HAP-1 (cell line): ENCODE data around the gene KISS1R.

Experiments used
- DNase-seq, 2 experiments: peaks; one replicate each; pipeline ENCODE4 v3.0.0-alpha.2; 2016 to 2020; ENCODE audit warnings: low spot score in 2 of 2
- H3K27me3 ChIP-seq: fragments of 250-450 bp; sonication (Bioruptor Pico); 2 replicates; pipeline ENCODE4 v1.5.1; 2020; ENCODE audit warnings: low read depth, mild to moderate bottlenecking, moderate library complexity
- H3K36me3 ChIP-seq: fragments of 250-450 bp; sonication (Bioruptor Pico); replicated peaks from 2 replicates; pipeline ENCODE4 v1.5.1; 2020; ENCODE audit warnings: mild to moderate bottlenecking
- H3K4me1 ChIP-seq: fragments of 250-450 bp; sonication (Bioruptor Pico); 2 replicates; pipeline ENCODE4 v1.5.1; 2020; ENCODE audit warnings: mild to moderate bottlenecking
- H3K4me3 ChIP-seq: fragments of 250-450 bp; sonication (Bioruptor Pico); 2 replicates; pipeline ENCODE4 v1.5.1; 2020; ENCODE audit warnings: mild to moderate bottlenecking, moderate library complexity
- H3K9me3 ChIP-seq: fragments of 250-450 bp; sonication (Bioruptor Pico); 2 replicates; pipeline ENCODE4 v1.5.1; 2020; ENCODE audit warnings: mild to moderate bottlenecking, moderate library complexity
- in situ Hi-C: fragments of 300-500 bp; cut with MboI; formaldehyde crosslinking; loops from 3 replicates; pipeline ENCODE4 v1.14.3; 2020; ENCODE audit warnings: low sequenced_read_pairs, inconsistent platforms, mixed read lengths

KISS1R gene

DNA sequence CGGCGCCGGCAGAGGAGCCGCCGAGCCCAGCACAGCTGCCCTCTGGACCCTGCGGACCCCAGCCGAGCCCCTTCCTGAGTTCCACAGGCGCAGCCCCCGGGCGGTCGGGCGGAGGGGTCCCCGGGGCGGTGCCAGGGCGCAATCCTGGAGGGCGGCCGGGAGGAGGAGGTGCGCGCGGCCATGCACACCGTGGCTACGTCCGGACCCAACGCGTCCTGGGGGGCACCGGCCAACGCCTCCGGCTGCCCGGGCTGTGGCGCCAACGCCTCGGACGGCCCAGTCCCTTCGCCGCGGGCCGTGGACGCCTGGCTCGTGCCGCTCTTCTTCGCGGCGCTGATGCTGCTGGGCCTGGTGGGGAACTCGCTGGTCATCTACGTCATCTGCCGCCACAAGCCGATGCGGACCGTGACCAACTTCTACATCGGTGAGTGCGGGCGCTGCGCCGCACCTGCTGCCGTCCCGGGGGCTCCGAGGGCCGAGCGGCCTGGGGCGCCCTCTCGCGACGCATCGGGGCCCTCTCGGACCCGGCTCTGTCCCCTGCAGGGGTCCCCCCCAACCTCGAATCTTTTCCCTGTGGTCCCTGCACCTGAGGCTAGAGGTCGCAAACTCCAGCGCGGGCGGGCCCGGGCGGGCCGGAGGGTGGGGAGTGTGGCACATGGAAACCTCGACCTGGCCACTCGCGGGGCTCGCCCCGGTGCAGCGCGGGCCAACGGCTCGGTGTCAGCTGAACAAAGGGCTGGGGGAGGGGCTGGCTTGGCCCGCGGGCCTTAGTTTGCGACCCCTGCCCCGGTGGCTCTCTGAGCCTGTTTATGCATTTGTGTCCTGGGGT is at the start of gene KISS1R:
KISS1R (plus strand) TSS at position 11 of the 829 bp plus-strand sequence; CDS start at position 181, 170 bp downstream.
- H3K27me3 ChIP-seq = no peaks in the 10 kb centered on the region
- DNase-seq = peak; percentile 56 to 85
- in situ Hi-C loops = no loop called here

DNA sequence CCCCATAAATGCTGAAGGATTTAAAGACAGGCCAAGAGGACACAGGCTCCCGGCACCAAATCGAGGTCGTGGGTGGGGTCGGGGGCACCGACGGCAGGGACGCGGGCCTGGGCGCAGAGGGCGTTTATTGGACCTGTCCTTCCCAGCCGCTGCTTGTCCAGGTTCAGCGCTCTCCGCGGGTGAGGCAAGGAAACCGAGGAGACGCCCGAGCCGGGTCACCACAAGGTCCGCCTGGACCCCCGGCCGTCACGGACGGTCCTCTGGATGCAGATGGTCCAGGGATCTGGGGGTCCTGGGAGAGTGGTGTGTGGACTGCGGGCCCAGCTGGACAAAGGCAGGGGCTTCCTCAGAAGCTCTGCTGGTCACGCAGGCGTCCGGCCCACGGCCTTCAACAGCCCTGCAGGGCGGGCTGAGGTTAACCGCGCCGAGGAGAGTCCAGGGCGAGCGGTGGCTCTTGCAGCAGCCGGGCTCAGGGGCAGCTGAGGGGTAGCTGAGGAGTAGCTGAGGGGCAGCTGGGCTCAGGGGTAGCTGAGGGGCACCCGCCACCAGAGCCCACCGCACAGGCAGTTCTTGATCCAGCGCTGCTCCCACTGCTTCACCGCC is 49.2 kb upstream of the KISS1R start:
- Histone ChIP-seq H3K4me1 (peaks cover 8% of the 10 kb centered on the region), H3K27me3 (no peaks in the 10 kb centered on the region), H3K9me3 (no peaks in the 10 kb centered on the region), H3K36me3 (peaks cover 50% of the 10 kb centered on the region), H3K4me3 (no peak overlapping the region)
- DNase-seq = no peak
- in situ Hi-C loops = no loop called here

More for the DNA sequence above, at the start of gene KISS1R:
- Histone ChIP-seq H3K36me3 (no peaks in the 10 kb centered on the region), H3K4me1 (peaks cover 17% of the 10 kb centered on the region), H3K9me3 (no peaks in the 10 kb centered on the region), H3K4me3 (peak within 1 kb of the TSS; percentile 44)

DNA sequence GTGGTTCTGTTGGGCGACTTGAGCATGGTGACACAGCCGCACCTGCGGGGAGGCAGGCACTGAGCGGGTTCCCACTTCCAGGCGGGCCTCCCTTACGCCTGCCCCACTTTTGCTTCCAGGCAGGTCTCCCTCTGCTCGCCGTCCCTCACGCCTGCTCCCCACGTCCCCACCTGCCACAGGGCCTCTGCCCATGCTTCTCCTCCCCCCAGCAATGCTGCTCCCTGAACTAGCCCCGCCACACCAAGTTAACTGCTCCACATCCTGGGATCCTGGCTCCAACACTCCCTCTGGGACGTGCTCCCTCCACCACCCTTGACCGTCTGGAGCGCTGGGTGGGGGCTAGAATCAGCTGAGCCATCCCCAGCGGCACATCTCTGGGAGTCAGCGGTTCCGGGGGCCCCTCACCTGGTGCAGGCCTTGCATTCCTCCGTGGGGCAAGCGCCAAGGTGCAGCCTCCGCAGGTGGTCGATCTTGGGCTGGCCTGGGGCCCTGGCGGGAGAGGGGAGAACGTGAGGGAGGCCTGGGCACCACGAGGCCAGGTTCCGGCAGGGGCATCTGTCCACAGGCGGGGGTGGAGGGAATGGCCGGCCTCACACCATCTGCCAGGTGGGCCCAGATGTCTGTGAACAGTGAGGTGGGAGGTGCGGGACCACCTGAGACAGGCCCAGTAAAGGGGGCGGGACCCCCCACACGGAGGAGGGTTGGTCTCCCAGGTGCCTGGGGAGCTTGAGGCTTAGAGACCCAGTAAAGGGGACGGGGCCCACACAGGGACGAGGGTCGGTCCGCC is 48.5 kb upstream of the KISS1R start:
- H3K36me3 ChIP-seq = peaks cover 50% of the 10 kb centered on the region
- no peak overlapping the region for H3K4me3 ChIP-seq
- no peaks in the 10 kb centered on the region for H3K9me3 ChIP-seq
- H3K4me1 ChIP-seq = peaks cover 8% of the 10 kb centered on the region
- DNase-seq = no peak
- in situ Hi-C loops = no loop called here
- H3K27me3 ChIP-seq = no peaks in the 10 kb centered on the region

DNA sequence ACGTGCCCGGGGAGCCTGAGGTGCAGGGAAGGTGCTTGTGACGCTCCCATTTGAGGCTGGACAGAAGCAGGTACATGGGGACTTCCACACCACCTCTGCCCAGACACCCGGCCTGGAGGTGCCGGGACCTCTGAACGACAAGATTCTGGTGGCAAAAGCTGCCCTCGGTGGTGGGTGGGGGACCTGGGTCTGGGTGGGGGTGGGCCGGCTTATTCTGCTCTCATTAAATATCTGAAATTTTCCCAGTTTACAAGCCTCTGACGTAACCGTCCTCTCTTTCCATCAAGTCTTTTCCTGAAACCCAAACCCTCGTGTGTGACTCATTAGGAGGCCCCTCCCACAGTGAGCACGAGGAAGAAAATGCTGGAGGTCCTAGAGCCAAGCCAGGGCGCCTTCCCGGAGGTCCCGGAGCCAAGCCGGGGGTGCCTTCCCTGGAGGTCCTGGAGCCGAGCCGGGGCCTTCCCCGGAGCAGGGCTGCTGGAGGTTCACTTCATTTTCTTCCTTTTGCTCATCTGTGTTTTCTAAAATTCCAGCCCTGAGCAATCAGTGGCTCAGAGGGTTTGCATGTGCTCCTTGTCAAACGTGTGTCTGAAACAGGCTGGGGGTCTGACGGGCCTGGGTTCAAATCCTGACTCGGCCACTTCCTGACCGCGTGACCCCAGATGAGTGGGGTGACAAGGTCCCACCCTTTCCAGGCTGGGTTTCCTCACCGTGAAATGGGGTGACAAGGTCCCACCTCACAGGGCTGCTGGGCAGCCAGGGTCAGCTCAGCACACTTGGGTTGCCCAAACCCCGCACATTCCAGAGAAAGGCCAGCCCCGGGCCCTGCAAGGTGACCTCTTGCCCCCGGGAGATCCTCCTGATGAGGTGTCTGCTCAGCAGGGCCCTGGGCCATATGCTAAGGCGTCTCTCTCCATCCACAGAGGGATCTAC is 47.6 kb upstream of the KISS1R start:
- DNase-seq = no peak
- H3K9me3 ChIP-seq = no peaks in the 10 kb centered on the region
- peaks cover 8% of the 10 kb centered on the region for H3K4me1 ChIP-seq
- H3K27me3 ChIP-seq = no peaks in the 10 kb centered on the region
- H3K4me3 ChIP-seq = no peak overlapping the region
- H3K36me3 ChIP-seq = peaks cover 56% of the 10 kb centered on the region
- in situ Hi-C loops = no loop called here

DNA sequence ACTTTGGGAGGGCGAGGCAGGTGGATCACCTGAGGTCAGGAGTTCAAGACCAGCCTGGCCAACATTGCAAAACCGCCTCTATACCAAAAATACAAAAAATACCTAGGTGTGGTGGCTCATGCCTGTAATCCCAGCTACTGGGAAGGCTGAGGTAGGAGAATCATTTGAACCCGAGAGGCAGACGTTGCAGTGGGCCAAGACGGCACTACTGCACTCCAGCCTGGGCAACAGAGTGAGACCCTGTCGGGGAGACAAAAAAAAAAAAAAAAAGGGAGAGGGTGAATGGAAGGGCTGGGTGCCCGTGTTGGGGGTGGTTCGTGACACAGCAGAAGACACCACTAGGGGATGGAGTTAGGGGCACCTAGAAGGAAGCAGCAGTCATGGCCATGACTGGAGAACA is 46.8 kb upstream of the KISS1R start:
- Histone ChIP-seq H3K4me3 (no peak overlapping the region), H3K27me3 (no peaks in the 10 kb centered on the region), H3K36me3 (peaks cover 63% of the 10 kb centered on the region), H3K4me1 (peaks cover 8% of the 10 kb centered on the region), H3K9me3 (no peaks in the 10 kb centered on the region)
- no peak for DNase-seq
- in situ Hi-C loops = no loop called here

DNA sequence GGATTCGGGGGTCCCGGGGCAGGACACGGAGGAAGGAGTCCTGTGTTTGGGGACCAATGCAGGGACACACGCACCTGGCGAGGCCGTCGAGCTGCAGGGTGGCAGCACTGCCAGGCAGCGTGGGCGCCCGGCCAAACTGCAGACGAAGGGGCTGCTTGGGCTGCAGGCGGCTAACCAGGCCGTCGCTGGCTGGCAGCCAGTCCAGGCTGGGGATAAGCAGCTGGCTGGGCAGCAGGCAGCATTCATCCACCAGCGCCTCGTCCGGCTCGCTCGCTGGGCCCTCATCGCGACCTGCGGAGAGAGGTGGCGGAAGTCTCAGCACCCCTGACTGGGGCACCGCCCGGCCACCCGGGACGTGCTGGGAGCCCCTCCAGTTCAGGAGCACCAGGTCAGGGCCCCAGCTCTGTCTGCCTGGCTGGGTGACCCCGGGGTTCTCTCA is 46.2 kb upstream of the KISS1R start:
- Histone ChIP-seq H3K36me3 (peaks cover 67% of the 10 kb centered on the region), H3K4me1 (peaks cover 8% of the 10 kb centered on the region), H3K9me3 (no peaks in the 10 kb centered on the region), H3K4me3 (no peak overlapping the region), H3K27me3 (no peaks in the 10 kb centered on the region)
- in situ Hi-C loops = no loop called here
- DNase-seq = no peak

DNA sequence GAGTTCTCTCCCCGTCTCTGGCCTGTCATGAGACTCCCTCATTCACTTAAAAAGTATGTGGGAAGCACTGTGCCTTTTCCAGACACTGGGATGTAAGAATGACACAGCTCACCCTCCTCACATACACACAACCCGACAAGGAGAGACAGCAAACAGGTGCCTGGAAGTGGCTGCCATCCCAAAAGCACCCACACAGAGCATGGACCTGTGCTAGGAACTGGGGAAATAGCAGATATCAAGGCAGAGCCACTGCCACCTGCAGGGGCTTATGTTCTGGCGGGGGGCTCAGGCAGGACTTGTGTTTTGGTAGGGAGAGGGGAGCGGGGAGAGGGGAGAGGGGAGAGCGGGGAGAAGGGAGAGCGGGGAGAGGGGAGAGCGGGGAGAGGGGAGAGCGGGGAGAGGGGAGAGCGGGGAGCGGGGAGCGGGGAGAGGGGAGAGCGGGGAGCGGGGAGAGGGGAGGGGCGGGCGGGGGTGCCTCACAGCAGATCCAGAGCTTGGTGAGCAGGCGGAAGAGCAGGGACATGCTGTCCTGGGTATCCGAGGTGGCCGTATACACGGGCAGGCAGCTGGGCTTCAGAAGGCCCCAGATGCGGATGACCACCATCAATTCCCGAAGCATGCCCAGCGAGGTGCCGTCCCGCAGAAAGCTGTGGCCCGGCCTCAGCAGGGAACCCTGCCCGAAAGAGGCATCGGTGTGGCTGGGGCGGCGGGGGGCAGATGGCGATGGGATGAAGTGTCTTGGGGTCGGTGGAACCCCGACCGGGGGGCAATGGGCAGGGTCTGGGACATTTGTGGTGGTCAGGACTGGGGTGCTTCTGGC is 45.5 kb upstream of the KISS1R start:
- Histone ChIP-seq H3K4me3 (no peak overlapping the region), H3K9me3 (no peaks in the 10 kb centered on the region), H3K4me1 (peaks cover 8% of the 10 kb centered on the region), H3K36me3 (peaks cover 73% of the 10 kb centered on the region), H3K27me3 (no peaks in the 10 kb centered on the region)
- peak in 1 of 2 experiments; percentile 41 for DNase-seq
- in situ Hi-C loops = no loop called here

DNA sequence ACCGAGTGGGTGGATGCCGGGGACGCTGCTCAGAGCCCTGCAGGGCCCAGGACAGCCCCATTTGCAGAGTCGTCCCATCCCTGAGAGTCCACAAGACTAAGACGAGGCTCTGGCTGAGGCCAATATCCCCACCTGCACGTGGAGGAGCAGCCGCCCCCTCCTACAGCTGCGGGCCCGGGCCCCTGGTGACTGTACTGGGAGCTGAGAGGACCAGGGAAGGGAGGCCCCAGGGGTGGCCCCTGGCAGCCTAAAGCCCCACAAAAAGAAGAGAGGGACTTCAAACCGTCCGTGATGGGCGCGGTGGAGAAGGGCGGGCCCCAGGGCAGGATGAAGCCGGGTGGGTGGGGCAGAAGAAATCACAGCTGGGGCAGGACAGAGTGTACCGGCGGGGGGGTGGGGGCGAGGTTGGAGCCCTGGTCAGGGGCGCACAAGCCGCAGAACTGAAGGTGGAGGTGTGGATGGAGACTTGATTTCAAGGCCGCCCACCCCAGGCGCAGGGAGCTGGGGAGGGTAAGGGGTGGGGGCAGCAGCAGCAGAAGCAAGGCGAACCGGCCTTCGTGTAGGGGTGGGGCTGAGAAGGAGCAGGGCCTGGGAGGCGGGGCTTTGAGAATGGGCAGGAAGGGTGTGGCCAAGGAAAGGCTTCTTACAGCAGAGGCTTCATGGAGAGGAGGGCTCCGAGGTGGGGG is 44.7 kb upstream of the KISS1R start:
- Histone ChIP-seq H3K4me1 (peaks cover 8% of the 10 kb centered on the region), H3K36me3 (peaks cover 77% of the 10 kb centered on the region), H3K27me3 (no peaks in the 10 kb centered on the region), H3K9me3 (no peaks in the 10 kb centered on the region), H3K4me3 (no peak overlapping the region)
- in situ Hi-C loops = no loop called here
- DNase-seq = peak; percentile 82 to 94

DNA sequence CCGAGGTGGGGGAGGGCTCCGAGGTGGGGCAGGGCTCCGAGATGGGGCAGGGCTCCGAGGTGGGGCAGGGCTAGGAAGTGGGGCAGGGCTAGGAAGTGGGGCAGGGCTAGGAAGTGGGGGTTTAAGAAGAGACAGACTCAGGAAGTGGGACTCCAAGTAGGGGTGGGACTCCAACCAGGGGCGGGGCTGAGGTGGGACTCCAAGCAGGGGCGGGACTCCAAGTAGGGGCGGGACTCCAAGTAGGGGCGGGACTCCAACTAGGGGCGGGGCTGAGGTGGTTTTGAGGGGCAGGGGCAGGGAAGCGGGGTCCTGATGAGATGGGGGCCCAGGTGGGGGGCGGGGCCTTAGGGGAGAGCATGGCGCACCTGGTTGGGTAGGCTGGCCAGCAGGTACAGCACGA is 44.0 kb upstream of the KISS1R start:
- DNase-seq = peak in 1 of 2 experiments; percentile 78
- H3K9me3 ChIP-seq = no peaks in the 10 kb centered on the region
- peaks cover 70% of the 10 kb centered on the region for H3K36me3 ChIP-seq
- H3K4me1 ChIP-seq = peaks cover 8% of the 10 kb centered on the region
- no peak overlapping the region for H3K4me3 ChIP-seq
- in situ Hi-C loops = no loop called here
- no peaks in the 10 kb centered on the region for H3K27me3 ChIP-seq

DNA sequence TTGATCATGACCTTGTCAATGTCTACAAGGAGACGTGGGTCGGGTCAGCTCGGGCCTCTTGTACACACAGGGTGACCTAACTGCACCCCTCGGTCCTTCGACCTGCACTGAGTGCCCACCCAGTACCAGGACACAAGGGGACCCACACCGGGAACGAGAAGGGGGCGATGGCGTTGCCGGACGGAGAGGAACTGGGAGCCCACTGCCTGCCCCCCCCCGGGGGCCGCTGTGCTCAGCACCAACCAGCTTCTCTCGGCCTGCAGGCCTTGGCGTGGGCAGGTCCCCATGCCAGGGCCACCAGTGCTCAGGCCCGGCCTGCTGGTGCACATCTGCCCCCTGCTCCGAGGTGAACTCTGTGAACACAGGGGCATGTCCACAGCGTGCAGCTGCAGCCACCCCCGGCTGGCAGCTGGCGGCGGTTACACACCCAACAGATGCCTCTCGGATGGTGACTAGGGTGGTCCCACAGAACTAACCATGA is 43.5 kb upstream of the KISS1R start:
- no peak for DNase-seq
- Histone ChIP-seq H3K4me1 (peaks cover 8% of the 10 kb centered on the region), H3K4me3 (no peak overlapping the region), H3K9me3 (no peaks in the 10 kb centered on the region), H3K36me3 (peaks cover 65% of the 10 kb centered on the region), H3K27me3 (no peaks in the 10 kb centered on the region)
- in situ Hi-C loops = no loop called here

DNA sequence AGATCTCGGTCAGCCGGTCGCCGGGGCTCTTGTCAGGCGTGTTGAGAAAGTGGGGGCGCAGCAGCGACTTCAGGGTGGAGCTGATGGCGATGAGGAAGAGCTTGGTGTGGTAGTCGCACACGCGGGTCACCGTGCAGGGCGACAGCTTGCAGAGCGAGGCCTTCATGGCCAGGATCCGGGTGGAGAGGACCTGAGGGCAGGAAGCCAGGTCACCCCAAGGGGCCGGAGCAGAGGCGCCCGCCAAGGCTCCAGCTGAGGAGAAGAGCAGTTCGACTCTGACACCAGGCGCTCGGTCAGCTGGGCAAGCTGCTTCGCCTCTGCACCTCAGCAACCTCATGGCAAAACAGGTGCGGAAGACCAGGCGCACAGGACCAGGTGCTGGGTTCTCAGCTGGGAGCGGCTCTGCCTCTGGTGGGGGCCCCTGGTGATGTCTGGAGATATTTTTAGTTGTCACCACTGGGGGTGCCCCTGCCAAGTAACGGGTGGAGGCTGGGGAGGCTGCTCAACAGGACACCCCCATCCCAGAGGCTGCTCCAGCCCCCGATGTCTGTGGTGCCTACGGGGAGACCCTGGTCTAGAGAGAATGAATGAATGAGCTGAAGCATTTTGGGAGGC is 41.8 kb upstream of the KISS1R start:
- H3K4me1 ChIP-seq = peaks cover 8% of the 10 kb centered on the region
- in situ Hi-C loops = no loop called here
- DNase-seq = no peak
- H3K4me3 ChIP-seq = no peak overlapping the region
- H3K9me3 ChIP-seq = no peaks in the 10 kb centered on the region
- peaks cover 50% of the 10 kb centered on the region for H3K36me3 ChIP-seq
- H3K27me3 ChIP-seq = no peaks in the 10 kb centered on the region

DNA sequence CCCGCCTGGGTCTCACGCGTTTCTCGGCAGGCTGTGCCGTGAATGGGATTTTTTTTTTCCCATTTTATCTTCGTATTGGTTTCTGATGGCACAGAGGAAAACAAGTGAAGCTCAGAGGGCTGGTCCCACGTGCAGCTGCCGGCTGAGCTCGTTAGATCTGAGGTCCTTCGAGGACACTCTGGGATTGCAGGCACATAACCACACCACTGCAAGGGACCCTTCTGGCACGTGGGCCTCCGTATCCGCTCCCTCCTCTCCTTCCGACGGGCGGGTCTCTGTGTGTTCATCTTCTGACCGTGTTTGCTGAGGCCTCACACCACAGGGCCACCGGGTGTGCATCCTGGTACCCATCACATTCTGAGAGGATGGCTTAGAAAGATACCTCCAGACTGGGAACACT is 41.0 kb upstream of the KISS1R start:
- in situ Hi-C loops = no loop called here
- DNase-seq = no peak

More for the DNA sequence above, 41.0 kb upstream of the KISS1R start:
- Histone ChIP-seq H3K9me3 (no peaks in the 10 kb centered on the region), H3K36me3 (peaks cover 49% of the 10 kb centered on the region), H3K27me3 (no peaks in the 10 kb centered on the region), H3K4me3 (no peak overlapping the region), H3K4me1 (peaks cover 8% of the 10 kb centered on the region)
